Activated CD4-positive, alpha-beta T cell treated with anti-CD3 and anti-CD28 coated beads, Interleukin-2, amount 50 U/mL, for 24 hours (primary cell): ENCODE results near the gene MAPK8.

ENCODE experiments used
- DNase-seq, 2 donors: peaks; one replicate each; pipeline ENCODE4 v3.0.0-alpha.2; 2020; ENCODE audit warnings: low read depth in 1 of 2, low spot score in 1 of 2

MAPK8 gene

GRCh38 chr10:48447356-48448215, 141.1 kb downstream of the MAPK8 start:
- DNase-seq = no peak

GRCh38 chr10:48448796-48449195, 142.3 kb downstream of the MAPK8 start:
- DNase-seq = no peak

GRCh38 chr10:48449501-48450232, 143.2 kb downstream of the MAPK8 start:
- no peak for DNase-seq

- DNase-seq = no peak
Observed at GRCh38 chr10:48450233-48450740, 143.8 kb downstream of the MAPK8 start.

- DNase-seq = no peak
Observed at GRCh38 chr10:48450741-48451466, 144.4 kb downstream of the MAPK8 start.

GRCh38 chr10:48451969-48452878, 145.7 kb downstream of the MAPK8 start:
- DNase-seq = no peak

- DNase-seq = no peak
Observed at GRCh38 chr10:48452879-48453412, 146.5 kb downstream of the MAPK8 start.

- no peak for DNase-seq
Observed at GRCh38 chr10:48453451-48454301, 147.2 kb downstream of the MAPK8 start.

GRCh38 chr10:48454302-48455054, 148.0 kb downstream of the MAPK8 start:
- no peak for DNase-seq

- no peak for DNase-seq
Observed at GRCh38 chr10:48455055-48455391, 148.5 kb downstream of the MAPK8 start.

- DNase-seq = no peak
Observed at GRCh38 chr10:48455392-48456151, 149.1 kb downstream of the MAPK8 start.

- DNase-seq = no peak
Observed at GRCh38 chr10:48456361-48456804, 149.9 kb downstream of the MAPK8 start.

- DNase-seq = no peak
Observed at GRCh38 chr10:48456808-48457761, 150.6 kb downstream of the MAPK8 start.

- DNase-seq = no peak
Observed at GRCh38 chr10:48457949-48458661, 151.6 kb downstream of the MAPK8 start.

GRCh38 chr10:48458662-48459048, 152.2 kb downstream of the MAPK8 start:
- DNase-seq = no peak
